Gastrocnemius medialis (tissue), 4 donors: ENCODE measurements around the gene CDC25A. TPM values are rescaled to one million over a fixed set of nuclear protein-coding genes. Genes with fewer than 3 reads are reported as not detected.
A peak's percentile ranks its signal among the peaks of the same experiment; 100 is the strongest.
"Not testable (repeated sequence)": the region's sequence is repeated elsewhere in the genome, so short reads cannot be mapped to it uniquely, and the experiment has no call there.

ENCODE experiments used
- ATAC-seq, 2 donors: fragments of 150-250 bp; one replicate each; pipeline ENCODE4 v1.9.1; 2016
- DNase-seq, 2 donors: peaks; one replicate each; pipeline ENCODE4 v3.0.0-alpha.2; 2019
- H3K27ac ChIP-seq, 4 donors: fragments of 200-600 bp; sonication (generic); 1 replicate in 1 of 4; 2 replicates in 3 of 4; pipeline ENCODE4 v1.5.1; 2016 to 2018; ENCODE audit warnings: mild to moderate bottlenecking in 2 of 4, moderate library complexity in 1 of 4
- H3K27me3 ChIP-seq, 3 donors: fragments of 200-600 bp; sonication (generic) in 2 of 3; 1 replicate in 1 of 3; 2 replicates in 2 of 3; pipeline versions ENCODE4 v1.5.1 to v1.6.0; 2016 to 2019; ENCODE audit warnings: mild to moderate bottlenecking in 1 of 3, moderate library complexity in 1 of 3
- H3K36me3 ChIP-seq, 2 donors: fragments of 200-600 bp; sonication (generic) in 1 of 2; one replicate each; pipeline ENCODE4 v1.5.1; 2017 to 2018
- H3K4me1 ChIP-seq, 2 donors: fragments of 200-600 bp; sonication (generic) in 1 of 2; one replicate each; pipeline ENCODE4 v1.5.1; 2016 to 2017; ENCODE audit warnings: mild to moderate bottlenecking in 2 of 2
- H3K4me3 ChIP-seq, 4 donors: fragments of 200-600 bp; sonication (generic) in 3 of 4; 1 replicate in 1 of 4; 2 replicates in 3 of 4; pipeline ENCODE4 v1.5.1; 2016 to 2019; ENCODE audit warnings: mild to moderate bottlenecking in 2 of 4
- H3K9me3 ChIP-seq, 3 donors: fragments of 200-600 bp; sonication (generic) in 2 of 3; 1 replicate in 1 of 3; 2 replicates in 2 of 3; pipeline ENCODE4 v1.5.1; 2016 to 2019
- POLR2A ChIP-seq, 2 donors: fragments of 450-650 bp; IDR thresholded peaks; one replicate each; pipeline ENCODE4 v1.6.1; 2017; ENCODE audit warnings: antibody characterized with exemption in 2 of 2, mild to moderate bottlenecking in 2 of 2, moderate library complexity in 2 of 2
- in situ Hi-C, 4 donors: fragments of 200-750 bp; cut with MboI; loops; one replicate each; pipeline versions ENCODE4 v1.15.0 to v1.8.0; 2017; ENCODE audit warnings: low sequenced_read_pairs in 4 of 4
- intact Hi-C: fragments of 100-400 bp; cut with DNase I; formaldehyde crosslinking; loops from one replicate; pipeline ENCODE4 v1.15.1; 2023; ENCODE audit warnings: low total_unique reads
- total RNA-seq, 4 donors: library from RNA; depleted of rRNA; stranded (reverse); fragments of >200 nt; gene quantifications; one replicate each; pipeline versions ENCODE4 v1.1.0 to v1.2.3, GENCODE V29; 2016
- TF ChIP-seq, protein P1 (sequence below), 5 experiments: fragments of 450-650 bp in 3 of 5; fragments of 200-600 bp in 2 of 5; sonication (generic) in 2 of 5; IDR thresholded peaks in 4 of 5; conservative IDR thresholded peaks in 1 of 5; 1 replicate in 4 of 5; 2 replicates in 1 of 5; pipeline ENCODE4 v1.5.1; 2016 to 2019; ENCODE audit warnings: antibody characterized with exemption in 5 of 5, mild to moderate bottlenecking in 3 of 5, moderate library complexity in 3 of 5

The CDC25A gene
- total RNA-seq, 4 donors from 2014 or later, result 0.73 to 2.3 TPM; not detected in 2

DNA sequence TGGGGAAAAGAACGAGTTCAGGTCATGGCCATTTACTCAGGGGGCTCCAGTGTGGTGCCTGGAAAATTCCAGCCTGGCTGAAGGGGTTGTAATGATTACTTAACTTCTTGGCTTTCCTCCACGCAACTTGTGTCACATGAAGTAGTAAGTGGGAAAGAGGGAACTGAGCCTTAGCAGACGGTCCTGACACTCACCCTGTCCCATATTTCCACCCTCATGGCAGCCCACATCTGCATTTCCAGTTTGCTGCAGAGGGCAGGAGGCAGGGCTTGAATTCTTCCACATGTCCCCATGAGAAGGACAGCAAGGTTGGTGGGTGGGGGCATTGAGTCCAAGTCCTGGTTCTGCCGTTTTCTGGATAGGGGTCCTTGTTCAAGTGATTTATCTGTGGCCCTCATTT is 27.2 kb upstream of the CDC25A start:
- in situ Hi-C loops, result no loop called here
- intact Hi-C loops, result no loop called here
- Histone ChIP-seq H3K4me3 (no peak overlapping the region), H3K36me3 (no peaks in the 10 kb centered on the region), H3K9me3 (no peaks in the 10 kb centered on the region), H3K27me3 (no peaks in the 10 kb centered on the region), H3K27ac (peak overlapping the region; percentile 60 to 70 (median 64)), H3K4me1 (peaks cover 4 to 16% of the 10 kb centered on the region in 2 donors)
- TF ChIP-seq, protein P1, sequence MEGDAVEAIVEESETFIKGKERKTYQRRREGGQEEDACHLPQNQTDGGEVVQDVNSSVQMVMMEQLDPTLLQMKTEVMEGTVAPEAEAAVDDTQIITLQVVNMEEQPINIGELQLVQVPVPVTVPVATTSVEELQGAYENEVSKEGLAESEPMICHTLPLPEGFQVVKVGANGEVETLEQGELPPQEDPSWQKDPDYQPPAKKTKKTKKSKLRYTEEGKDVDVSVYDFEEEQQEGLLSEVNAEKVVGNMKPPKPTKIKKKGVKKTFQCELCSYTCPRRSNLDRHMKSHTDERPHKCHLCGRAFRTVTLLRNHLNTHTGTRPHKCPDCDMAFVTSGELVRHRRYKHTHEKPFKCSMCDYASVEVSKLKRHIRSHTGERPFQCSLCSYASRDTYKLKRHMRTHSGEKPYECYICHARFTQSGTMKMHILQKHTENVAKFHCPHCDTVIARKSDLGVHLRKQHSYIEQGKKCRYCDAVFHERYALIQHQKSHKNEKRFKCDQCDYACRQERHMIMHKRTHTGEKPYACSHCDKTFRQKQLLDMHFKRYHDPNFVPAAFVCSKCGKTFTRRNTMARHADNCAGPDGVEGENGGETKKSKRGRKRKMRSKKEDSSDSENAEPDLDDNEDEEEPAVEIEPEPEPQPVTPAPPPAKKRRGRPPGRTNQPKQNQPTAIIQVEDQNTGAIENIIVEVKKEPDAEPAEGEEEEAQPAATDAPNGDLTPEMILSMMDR (IDR thresholded peaks at IDR 0.05 in 4 of 5, conservative IDR thresholded peaks at IDR 0.05 in 1 of 5), result no peak
- TF ChIP-seq POLR2A (IDR thresholded peaks at IDR 0.05), result no peak
- ATAC-seq, result peak; percentile 82
- peak; percentile 36 to 48 for DNase-seq

DNA sequence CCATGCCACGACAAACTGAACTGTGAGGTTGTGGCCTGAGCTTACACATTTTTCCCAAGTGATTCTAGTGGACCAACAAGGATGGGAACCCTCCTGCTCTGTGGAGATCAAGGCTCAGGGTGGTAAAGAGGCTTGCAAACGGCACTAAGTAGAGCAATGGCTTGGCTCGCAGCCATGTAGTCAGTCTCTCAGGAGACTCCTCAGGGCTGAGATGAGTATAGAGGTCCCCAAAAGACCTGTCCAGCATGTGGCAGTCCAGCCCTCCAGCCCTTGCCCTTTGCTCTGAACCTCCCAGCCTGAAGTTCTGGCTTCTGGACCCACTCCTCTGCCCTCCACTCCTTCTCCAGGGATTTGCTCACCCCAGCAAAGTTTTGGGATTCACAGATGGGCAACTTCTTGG is 26.8 kb upstream of the CDC25A start:
- no peak for TF ChIP-seq POLR2A (IDR thresholded peaks at IDR 0.05)
- TF ChIP-seq, protein P1 (IDR thresholded peaks at IDR 0.05 in 4 of 5, conservative IDR thresholded peaks at IDR 0.05 in 1 of 5), result no peak
- ATAC-seq (peak; percentile 40 to 63), DNase-seq (peak in 1 of 2 donors; percentile 55)
- H3K4me3 ChIP-seq, result no peak overlapping the region
- H3K27me3 ChIP-seq, result no peaks in the 10 kb centered on the region
- intact Hi-C loops, result no loop called here
- in situ Hi-C loops, result no loop called here
- H3K36me3 ChIP-seq, result no peaks in the 10 kb centered on the region
- H3K9me3 ChIP-seq, result no peaks in the 10 kb centered on the region
- peaks cover 4 to 16% of the 10 kb centered on the region in 2 donors for H3K4me1 ChIP-seq
- peak overlapping the region; percentile 60 to 70 (median 64) for H3K27ac ChIP-seq

DNA sequence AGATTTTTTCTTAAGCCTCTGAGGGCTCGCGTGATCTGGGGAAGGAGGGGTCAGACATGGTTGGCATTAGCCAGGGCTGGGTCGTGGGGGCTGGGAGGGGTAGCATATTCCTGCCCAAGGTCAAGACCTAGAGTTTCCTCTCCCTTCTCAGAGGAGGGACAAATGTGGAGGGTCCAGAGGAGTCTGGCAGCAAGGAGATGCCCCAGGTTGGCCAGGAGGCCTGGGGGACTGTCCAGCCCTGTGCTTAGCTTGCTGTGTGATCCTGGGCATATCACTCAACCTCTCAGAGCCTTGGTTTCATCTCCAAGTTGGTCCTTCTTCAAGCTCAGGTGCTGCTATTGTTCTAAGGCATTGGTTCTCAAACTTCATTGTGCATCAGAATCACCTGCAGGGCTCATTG is 26.0 kb upstream of the CDC25A start:
- H3K27ac ChIP-seq, result no peak overlapping the region
- H3K36me3 ChIP-seq, result no peaks in the 10 kb centered on the region
- ATAC-seq, result no peak
- no peak for DNase-seq
- in situ Hi-C loops (no loop called here), intact Hi-C loops (no loop called here)
- H3K4me1 ChIP-seq, result peaks cover 4 to 16% of the 10 kb centered on the region in 2 donors
- H3K4me3 ChIP-seq, result no peak overlapping the region
- no peaks in the 10 kb centered on the region for H3K9me3 ChIP-seq
- H3K27me3 ChIP-seq, result no peaks in the 10 kb centered on the region
- TF ChIP-seq, protein P1 (IDR thresholded peaks at IDR 0.05 in 4 of 5, conservative IDR thresholded peaks at IDR 0.05 in 1 of 5), result no peak
- TF ChIP-seq POLR2A (IDR thresholded peaks at IDR 0.05), result no peak

DNA sequence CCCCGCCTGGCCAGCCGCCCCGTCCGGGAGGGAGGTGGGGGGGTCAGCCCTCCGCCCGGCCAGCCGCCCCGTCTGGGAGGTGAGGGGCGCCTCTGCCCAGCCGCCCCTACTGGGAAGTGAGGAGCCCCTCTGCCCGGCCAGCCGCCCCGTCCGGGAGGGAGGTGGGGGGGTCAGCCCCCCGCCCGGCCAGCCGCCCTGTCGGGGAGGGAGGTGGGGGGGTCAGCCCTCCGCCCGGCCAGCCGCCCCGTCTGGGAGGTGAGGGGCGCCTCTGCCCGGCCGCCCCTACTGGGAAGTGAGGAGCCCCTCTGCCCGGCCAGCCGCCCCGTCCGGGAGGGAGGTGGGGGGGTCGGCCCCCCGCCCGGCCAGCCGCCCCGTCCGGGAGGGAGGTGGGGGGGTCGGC is 23.6 kb upstream of the CDC25A start:
- DNase-seq, H3K27ac ChIP-seq, H3K27me3 ChIP-seq, H3K36me3 ChIP-seq, ATAC-seq, in situ Hi-C loops, H3K9me3 ChIP-seq, H3K4me3 ChIP-seq, intact Hi-C loops: not testable (repeated sequence)
- H3K4me1 ChIP-seq, result peaks cover 4 to 16% of the 10 kb centered on the region in 2 donors

DNA sequence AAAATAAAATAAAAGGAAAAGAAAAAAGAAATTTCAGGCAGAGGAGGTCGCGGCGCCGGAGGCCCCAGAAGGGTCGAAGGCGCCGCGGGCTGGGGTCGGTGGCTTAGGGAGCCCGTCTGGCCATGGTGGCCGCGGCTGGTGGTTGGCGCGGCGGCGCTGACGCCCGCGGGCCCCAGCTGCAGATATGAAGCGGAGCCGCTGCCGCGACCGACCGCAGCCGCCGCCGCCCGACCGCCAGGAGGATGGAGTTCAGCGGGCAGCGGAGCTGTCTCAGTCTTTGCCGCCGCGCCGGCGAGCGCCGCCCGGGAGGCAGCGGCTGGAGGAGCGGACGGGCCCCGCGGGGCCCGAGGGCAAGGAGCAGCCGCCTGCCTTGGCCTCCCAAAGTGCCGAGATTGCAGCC is 22.3 kb upstream of the CDC25A start:
- H3K4me3 ChIP-seq, H3K4me1 ChIP-seq, H3K27me3 ChIP-seq, intact Hi-C loops, DNase-seq, ATAC-seq, H3K36me3 ChIP-seq, in situ Hi-C loops, H3K9me3 ChIP-seq, H3K27ac ChIP-seq: not testable (repeated sequence)

DNA sequence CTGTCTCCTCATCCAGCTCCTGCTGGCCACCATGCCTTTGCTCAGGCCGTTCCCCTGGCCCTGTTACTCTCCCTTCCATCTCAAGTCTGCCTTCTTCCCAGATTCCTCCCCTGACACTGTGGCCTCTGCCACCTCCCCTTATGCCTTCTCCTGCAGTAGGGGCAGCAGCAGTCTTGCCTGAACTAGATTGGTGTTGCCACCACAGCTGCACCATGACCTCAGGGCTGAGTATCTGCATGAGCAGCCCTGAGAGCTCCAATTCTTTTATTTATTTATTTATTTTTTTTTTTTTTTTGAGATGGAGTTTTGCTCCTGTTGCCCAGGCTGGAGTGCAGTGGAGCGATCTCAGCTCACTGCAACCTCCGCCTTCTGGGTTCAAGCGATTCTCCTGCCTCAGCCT is 21.2 kb upstream of the CDC25A start:
- H3K36me3 ChIP-seq, result no peaks in the 10 kb centered on the region
- H3K9me3 ChIP-seq, result no peaks in the 10 kb centered on the region
- in situ Hi-C loops, result no loop called here
- H3K4me3 ChIP-seq, result no peak overlapping the region
- no peak for DNase-seq
- TF ChIP-seq, protein P1 (IDR thresholded peaks at IDR 0.05 in 4 of 5, conservative IDR thresholded peaks at IDR 0.05 in 1 of 5), result no peak
- TF ChIP-seq POLR2A (IDR thresholded peaks at IDR 0.05), result no peak
- intact Hi-C loops, result no loop called here
- no peak overlapping the region for H3K27ac ChIP-seq
- H3K27me3 ChIP-seq, result no peaks in the 10 kb centered on the region
- no peak for ATAC-seq
- H3K4me1 ChIP-seq, result no peaks in the 10 kb centered on the region
